ENCODE results near the gene DNAH2.

- TF ChIP-seq CTCF (IDR thresholded peaks at IDR 0.05) (no peak), POLR2A (IDR thresholded peaks at IDR 0.05) (no peak), POLR2AphosphoS5 (IDR thresholded peaks at IDR 0.05) (no peak)
Observed at GRCh38 chr17:7839876-7840261, 122.3 kb downstream of the DNAH2 start.

Measured in breast epithelium (tissue), 3 donors.